ENCODE data around the gene ANKMY1. TPM values are rescaled to one million over a fixed set of nuclear protein-coding genes. Genes with fewer than 3 reads are reported as not detected.

The ANKMY1 gene
- total and polyA plus RNA-seq, 2 of the 8 experiments (the other 6 are each of a cell fraction or from before 2014, with no cell fraction given), result 4.5 to 4.8 TPM

DNA sequence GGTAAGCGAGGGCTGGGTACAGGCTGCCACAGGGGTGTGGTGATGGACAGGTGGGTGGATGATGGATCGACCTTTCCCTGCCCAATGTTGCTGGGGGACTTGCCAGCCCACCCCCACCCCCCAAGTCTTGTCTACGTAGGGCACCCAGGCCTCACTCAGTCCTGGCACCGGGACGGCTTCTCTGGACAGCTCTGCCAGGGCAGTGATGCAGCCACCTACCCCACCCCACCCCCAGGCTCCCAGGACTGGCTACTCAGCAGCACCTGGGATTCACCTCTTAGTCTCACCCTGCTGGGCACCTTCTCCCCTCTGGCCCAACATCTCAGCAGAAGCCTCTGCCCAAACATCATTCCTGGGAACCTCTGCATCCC, 55.7 kb downstream of the ANKMY1 start:
- Histone ChIP-seq H2BK5ac (ENCODE audit: low read depth, low read length) (no peak overlapping the region), H4K20me1 (replicated peaks in 1 of 2; ENCODE audit: control insufficient read depth in 1 of 2, insufficient read depth in 2 of 2, low read length in 2 of 2) (peaks cover 0 to 3% of the 10 kb centered on the region in 2 experiments), H2BK12ac (ENCODE audit: low read depth, low read length) (no peak overlapping the region), H3K4me1 (replicated peaks in 1 of 4; ENCODE audit: control insufficient read depth in 3 of 4, insufficient read depth in 4 of 4, low read length in 3 of 4) (no peaks in the 10 kb centered on the region), H3K27ac (ENCODE audit: low read depth, low read length) (no peak overlapping the region), H3K9ac (replicated peaks in 1 of 4; ENCODE audit: extremely low read depth in 1 of 4, low read depth in 3 of 4, low read length in 3 of 4) (no peak overlapping the region), H3K79me1 (ENCODE audit: low read depth, low read length) (no peaks in the 10 kb centered on the region), H3K36me3 (ENCODE audit: control insufficient read depth in 2 of 4, insufficient read depth in 4 of 4, low read length in 3 of 4) (no peaks in the 10 kb centered on the region), H3K18ac (ENCODE audit: extremely low read depth, low read length) (no peak overlapping the region), H4K8ac (ENCODE audit: extremely low read depth, insufficient read depth, low read length) (0 out of 2 replicates have a peak overlapping the region, but pooled peaks have one; percentile 41), H3K14ac (ENCODE audit: insufficient read length) (no peak overlapping the region), H3K4me2 (ENCODE audit: insufficient read depth in 1 of 2, low read depth in 2 of 2, low read length in 2 of 2) (no peak overlapping the region), H3K56ac (replicated peaks; ENCODE audit: insufficient read length, low read depth, low read length) (no peak overlapping the region), H3K27me3 (replicated peaks in 1 of 4; ENCODE audit: control insufficient read depth in 3 of 4, extremely low read depth in 1 of 4, insufficient read depth in 3 of 4, low read length in 3 of 4) (peaks cover 0 to 2% (median 0%) of the 10 kb centered on the region in 4 experiments; a peak in 1 of 7 replicates), H2BK20ac (ENCODE audit: low read length) (no peak overlapping the region), H3K79me2 (ENCODE audit: control insufficient read depth in 1 of 2, insufficient read depth in 2 of 2, low read length in 2 of 2) (no peaks in the 10 kb centered on the region), H2BK15ac (ENCODE audit: low read length) (no peak overlapping the region), H3K4me3 (ENCODE audit: extremely low read depth in 1 of 4, insufficient read depth in 2 of 4, low read depth in 3 of 4, low read length in 4 of 4) (no peak overlapping the region), H3K4ac (replicated peaks; ENCODE audit: insufficient read length, low read depth, low read length) (no peak overlapping the region), H2AFZ (ENCODE audit: low read length) (no peak overlapping the region), H3K9me3 (ENCODE audit: insufficient read depth in 2 of 2, low read depth in 1 of 2, low read length in 1 of 2) (no peaks in the 10 kb centered on the region), H2BK120ac (replicated peaks; ENCODE audit: low read depth, low read length) (no peak overlapping the region), H4K5ac (ENCODE audit: insufficient read length, low read depth, low read length) (no peak overlapping the region), H4K91ac (replicated peaks; ENCODE audit: insufficient read length, low read length) (no peak overlapping the region), H2AK5ac (ENCODE audit: low read depth, low read length) (no peak overlapping the region), H3K23me2 (ENCODE audit: low read depth, low read length) (no peaks in the 10 kb centered on the region), H3K23ac (ENCODE audit: insufficient read length) (no peak overlapping the region)
- 83% methylated on average over 5 of the region's 5 CpGs; no CpG with 5 or more reads in 1 of the 2 experiments for WGBS, 2 experiments (ENCODE audit: extremely low coverage in 1 of 2, insufficient coverage in 1 of 2, insufficient read length in 1 of 2, insufficient replicate concordance in 2 of 2, low coverage in 1 of 2, low lambda C conversion rate in 2 of 2, missing lambda C conversion rate in 1 of 2)
- DNase-seq (ENCODE audit: low read depth in 1 of 2, low spot score in 2 of 2), result no peak
- TF ChIP-seq RFX5 (IDR thresholded peaks at IDR 0.05; ENCODE audit: borderline replicate concordance, low read depth, low read length), result no peak
- TF ChIP-seq KDM1A (IDR thresholded peaks at IDR 0.05; ENCODE audit: borderline replicate concordance, low read length), result no peak
- no peak for TF ChIP-seq POLR2AphosphoS5 (IDR thresholded peaks at IDR 0.05; ENCODE audit: low read depth, low read length)
- TF ChIP-seq CEBPB (IDR thresholded peaks at IDR 0.05; ENCODE audit: low read depth, low read length), result no peak
- TF ChIP-seq SP1 (IDR thresholded peaks at IDR 0.05; ENCODE audit: low read depth, low read length), result no peak
- no peak for TF ChIP-seq MAFK (IDR thresholded peaks at IDR 0.05; ENCODE audit: low read depth, low read length)
- no peak for TF ChIP-seq GABPA (IDR thresholded peaks at IDR 0.05; ENCODE audit: borderline replicate concordance, insufficient read depth, low read length)
- no peak for TF ChIP-seq SRF (IDR thresholded peaks at IDR 0.05; ENCODE audit: low read depth, low read length)
- TF ChIP-seq YY1 (IDR thresholded peaks at IDR 0.05; ENCODE audit: low read depth, low read length), result no peak
- TF ChIP-seq HDAC6 (IDR thresholded peaks at IDR 0.05; ENCODE audit: low read depth, low read length), result no peak
- ChIA-PET POLR2A (ENCODE audit: partially characterized antibody) (no interaction called here), CTCF (ENCODE audit: partially characterized antibody) (interaction anchor here (0.7 kb wide), 1 partner anchor 24 kb away, joined by 3 read pairs; no protein-coding TSS in a partner anchor)
- FAIRE-seq, result no peak
